B cell (primary cell): ENCODE measurements around the gene PLK3.

Experiments
- EZH2 ChIP-seq: IDR thresholded peaks from 2 replicates; pipeline ENCODE4 v1.6.1; 2012; ENCODE audit warnings: borderline replicate concordance, low read depth, mild to moderate bottlenecking, moderate library complexity, low read length; ENCODE audit not compliant: insufficient read depth, poor library complexity, severe bottlenecking
- TF ChIP-seq, protein P1 (sequence below): fragments of 200-600 bp; IDR thresholded peaks from one replicate; pipeline ENCODE4 v1.8.0; 2022; ENCODE audit warnings: antibody characterized with exemption, mild to moderate bottlenecking

DNA sequence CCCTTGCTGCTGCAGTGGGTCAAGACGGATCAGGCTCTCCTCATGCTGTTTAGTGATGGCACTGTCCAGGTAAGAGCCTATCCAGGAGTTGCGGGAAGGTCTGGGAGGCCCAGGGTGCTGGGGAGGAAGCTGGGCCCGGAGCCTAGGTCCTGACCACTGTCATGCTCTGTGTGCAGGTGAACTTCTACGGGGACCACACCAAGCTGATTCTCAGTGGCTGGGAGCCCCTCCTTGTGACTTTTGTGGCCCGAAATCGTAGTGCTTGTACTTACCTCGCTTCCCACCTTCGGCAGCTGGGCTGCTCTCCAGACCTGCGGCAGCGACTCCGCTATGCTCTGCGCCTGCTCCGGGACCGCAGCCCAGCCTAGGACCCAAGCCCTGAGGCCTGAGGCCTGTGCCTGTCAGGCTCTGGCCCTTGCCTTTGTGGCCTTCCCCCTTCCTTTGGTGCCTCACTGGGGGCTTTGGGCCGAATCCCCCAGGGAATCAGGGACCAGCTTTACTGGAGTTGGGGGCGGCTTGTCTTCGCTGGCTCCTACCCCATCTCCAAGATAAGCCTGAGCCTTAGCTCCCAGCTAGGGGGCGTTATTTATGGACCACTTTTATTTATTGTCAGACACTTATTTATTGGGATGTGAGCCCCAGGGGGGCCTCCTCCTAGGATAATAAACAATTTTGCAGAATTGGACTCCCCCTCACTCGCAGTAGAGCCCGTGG is 5.3 kb downstream of the PLK3 start:
- no peak for TF ChIP-seq EZH2
- TF ChIP-seq, protein P1, sequence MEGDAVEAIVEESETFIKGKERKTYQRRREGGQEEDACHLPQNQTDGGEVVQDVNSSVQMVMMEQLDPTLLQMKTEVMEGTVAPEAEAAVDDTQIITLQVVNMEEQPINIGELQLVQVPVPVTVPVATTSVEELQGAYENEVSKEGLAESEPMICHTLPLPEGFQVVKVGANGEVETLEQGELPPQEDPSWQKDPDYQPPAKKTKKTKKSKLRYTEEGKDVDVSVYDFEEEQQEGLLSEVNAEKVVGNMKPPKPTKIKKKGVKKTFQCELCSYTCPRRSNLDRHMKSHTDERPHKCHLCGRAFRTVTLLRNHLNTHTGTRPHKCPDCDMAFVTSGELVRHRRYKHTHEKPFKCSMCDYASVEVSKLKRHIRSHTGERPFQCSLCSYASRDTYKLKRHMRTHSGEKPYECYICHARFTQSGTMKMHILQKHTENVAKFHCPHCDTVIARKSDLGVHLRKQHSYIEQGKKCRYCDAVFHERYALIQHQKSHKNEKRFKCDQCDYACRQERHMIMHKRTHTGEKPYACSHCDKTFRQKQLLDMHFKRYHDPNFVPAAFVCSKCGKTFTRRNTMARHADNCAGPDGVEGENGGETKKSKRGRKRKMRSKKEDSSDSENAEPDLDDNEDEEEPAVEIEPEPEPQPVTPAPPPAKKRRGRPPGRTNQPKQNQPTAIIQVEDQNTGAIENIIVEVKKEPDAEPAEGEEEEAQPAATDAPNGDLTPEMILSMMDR, result no peak
